Measurements from ENCODE around the gene TRPV3. TPM values are rescaled to one million over a fixed set of nuclear protein-coding genes. Genes with fewer than 3 reads are reported as not detected.

TRPV3 gene
- total RNA-seq, 4 donors from 2014 or later, result 0.36 to 3.0 (median 0.86) TPM

- no peak for DNase-seq (ENCODE audit: low spot score)
- no peak for ATAC-seq (ENCODE audit: low FRiP score)
- TF ChIP-seq CTCF (IDR thresholded peaks at IDR 0.05), result no peak
Observed at GRCh38 chr17:3536716-3537115, 20.9 kb downstream of the TRPV3 start.

GRCh38 chr17:3535253-3535995 is 22.2 kb downstream of the TRPV3 start:
- TF ChIP-seq CTCF (IDR thresholded peaks at IDR 0.05), result no peak
- ATAC-seq (ENCODE audit: low FRiP score) (peak; percentile 71), DNase-seq (ENCODE audit: low spot score) (no peak)

GRCh38 chr17:3534881-3535252 is 22.7 kb downstream of the TRPV3 start:
- DNase-seq (ENCODE audit: low spot score) (no peak), ATAC-seq (ENCODE audit: low FRiP score) (no peak)
- TF ChIP-seq CTCF (IDR thresholded peaks at IDR 0.05), result no peak

GRCh38 chr17:3533752-3534151 is 23.9 kb downstream of the TRPV3 start:
- no peak for DNase-seq (ENCODE audit: low spot score)
- TF ChIP-seq CTCF (IDR thresholded peaks at IDR 0.05), result no peak
- no peak for ATAC-seq (ENCODE audit: low FRiP score)

GRCh38 chr17:3532859-3533142 is 24.8 kb downstream of the TRPV3 start:
- ATAC-seq (ENCODE audit: low FRiP score) (no peak), DNase-seq (ENCODE audit: low spot score) (no peak)
- no peak for TF ChIP-seq CTCF (IDR thresholded peaks at IDR 0.05)

- TF ChIP-seq CTCF (IDR thresholded peaks at IDR 0.05), result no peak
- ATAC-seq (ENCODE audit: low FRiP score) (no peak), DNase-seq (ENCODE audit: low spot score) (no peak)
Observed at GRCh38 chr17:3532106-3532858, 25.3 kb downstream of the TRPV3 start.
